Measurements from ENCODE around the gene CRB3. TPM values are rescaled to one million over a fixed set of nuclear protein-coding genes. Genes with fewer than 3 reads are reported as not detected.

CRB3 gene
- total and polyA plus RNA-seq, 9 of the 15 experiments (the other 6 are each of a cell fraction or from before 2014, with no cell fraction given): 0.49 TPM; not detected in 8

DNA sequence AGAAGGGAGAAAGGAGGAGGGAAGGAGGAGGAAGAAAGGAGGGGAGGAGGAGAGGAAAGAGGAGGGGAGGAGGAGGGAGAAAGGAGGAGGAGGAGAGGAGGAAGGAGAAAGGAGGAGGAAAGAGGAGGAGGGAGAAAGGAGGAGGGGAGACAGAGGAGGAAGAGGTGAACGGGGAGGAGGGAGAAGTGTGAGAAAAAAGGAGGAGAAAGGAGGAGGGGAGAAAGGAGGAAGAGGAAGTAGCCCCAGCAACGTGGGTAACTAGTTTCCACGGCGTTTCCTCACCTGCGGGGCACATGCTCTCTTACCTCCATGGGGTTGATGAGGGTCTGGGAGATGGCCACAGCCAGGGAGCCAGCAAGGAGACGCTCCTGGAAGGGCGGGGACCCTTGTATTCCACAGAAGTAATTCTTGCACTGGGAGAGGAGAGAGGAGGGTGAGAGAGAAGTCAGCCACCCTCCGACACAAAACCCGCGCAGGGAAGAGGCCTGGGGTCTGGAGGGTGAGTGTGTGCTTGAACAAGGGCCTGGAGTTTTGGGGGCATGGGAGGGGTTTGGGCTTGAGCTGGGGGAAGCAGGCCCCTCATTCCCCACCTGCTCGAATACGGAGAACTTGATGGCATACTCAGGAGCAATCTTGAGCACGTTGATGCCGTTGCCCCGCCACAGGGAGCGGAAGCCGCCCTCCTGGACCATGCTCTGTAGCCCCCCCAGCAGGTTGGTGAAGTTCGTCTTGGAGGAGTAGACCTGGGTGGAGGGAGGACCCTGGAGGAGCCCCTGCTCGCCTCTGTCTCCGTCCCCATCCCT lies 34.5 kb upstream of the CRB3 start (continued):
- TF ChIP-seq ZBTB40 (IDR thresholded peaks at IDR 0.05) (peak; percentile 57; the same call in 1 of the 2 replicates), ZBTB40 (CRISPR knock-in tag; IDR thresholded peaks at IDR 0.05) (no peak), ZNF24 (IDR thresholded peaks at IDR 0.05) (no peak), CHD7 (IDR thresholded peaks at IDR 0.05; ENCODE audit: low read depth, low read length) (no peak)

Data from K562 (cell line).